HCT116 (cell line): ENCODE measurements around the gene IRF2.
"Not testable (repeated sequence)": the region's sequence is repeated elsewhere in the genome, so short reads cannot be mapped to it uniquely, and the experiment has no call there.

Source experiments
- CEBPB ChIP-seq: IDR thresholded peaks from 2 replicates; pipeline ENCODE4 v1.6.1; 2012; ENCODE audit warnings: low read depth
- EGR1 ChIP-seq: IDR thresholded peaks from 2 replicates; pipeline ENCODE4 v1.6.1; 2012; ENCODE audit warnings: low read depth
- JUND ChIP-seq: IDR thresholded peaks from 2 replicates; pipeline ENCODE4 v1.6.1; 2012
- TF ChIP-seq, protein P1 (sequence below): IDR thresholded peaks from 2 replicates; pipeline ENCODE4 v1.6.1; 2012
- TF ChIP-seq, protein P2 (sequence below): IDR thresholded peaks from 2 replicates; pipeline ENCODE4 v1.6.1; 2011; ENCODE audit warnings: mild to moderate bottlenecking, low read length, moderate library complexity; ENCODE audit not compliant: insufficient replicate concordance; ENCODE audit errors: extremely low read depth
- TF ChIP-seq, protein P3 (sequence below), 3 experiments: fragments of 200-600 bp in 1 of 3; sonication (generic) in 1 of 3; IDR thresholded peaks in 2 of 3; conservative IDR thresholded peaks in 1 of 3; 2 replicates each; pipeline ENCODE4 v1.5.1; 2012 to 2017; ENCODE audit warnings: low read depth in 2 of 3, low read length in 2 of 3, antibody characterized with exemption in 1 of 3, borderline replicate concordance in 1 of 3, control low read depth in 1 of 3, mild to moderate bottlenecking in 1 of 3, mixed read lengths in 1 of 3, mixed run types in 1 of 3, moderate library complexity in 1 of 3; ENCODE audit not compliant: insufficient read depth in 1 of 3
- TF ChIP-seq, protein P4 (sequence below): IDR thresholded peaks from 2 replicates; pipeline ENCODE4 v1.6.1; 2012; ENCODE audit warnings: low read depth

DNA sequence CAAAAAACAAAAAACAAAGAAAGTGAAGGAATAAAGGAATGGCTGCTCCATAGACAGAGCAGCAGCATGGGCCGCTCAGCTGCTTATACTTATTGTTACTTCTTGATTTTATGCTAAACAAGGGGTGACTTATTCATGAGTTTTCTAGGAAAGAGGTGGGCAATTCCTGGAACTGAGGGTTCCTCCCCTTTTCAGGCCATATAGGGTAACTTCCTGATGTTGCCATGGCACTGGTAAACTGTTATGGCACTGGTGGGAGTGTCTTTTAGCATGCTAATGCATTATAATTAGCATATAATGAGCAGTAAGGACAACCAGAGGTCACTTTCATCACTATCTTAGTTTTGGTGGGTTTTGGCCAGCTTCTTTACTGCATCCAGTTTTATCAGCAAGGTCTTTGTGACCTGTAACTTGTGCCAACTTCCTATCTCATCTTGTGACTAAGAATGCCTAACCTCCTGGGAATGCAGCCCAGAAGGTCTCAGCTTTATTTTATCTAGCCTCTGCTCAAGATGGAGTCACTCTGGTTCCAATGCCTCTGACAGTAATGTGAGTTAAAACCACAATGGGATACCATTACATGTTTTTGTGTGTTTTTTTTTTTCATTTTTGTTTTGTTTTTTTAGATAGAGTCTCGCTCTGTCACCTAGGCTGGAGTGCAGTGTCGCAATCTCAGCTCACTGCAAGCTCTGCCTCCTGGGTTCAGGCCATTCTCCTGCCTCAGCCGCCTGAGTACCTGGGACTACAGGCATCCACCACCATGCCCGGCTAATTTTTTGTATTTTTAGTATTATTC, 134.8 kb downstream of the IRF2 start:
- TF ChIP-seq, protein P1, sequence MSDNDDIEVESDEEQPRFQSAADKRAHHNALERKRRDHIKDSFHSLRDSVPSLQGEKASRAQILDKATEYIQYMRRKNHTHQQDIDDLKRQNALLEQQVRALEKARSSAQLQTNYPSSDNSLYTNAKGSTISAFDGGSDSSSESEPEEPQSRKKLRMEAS: not testable (repeated sequence)
- not testable (repeated sequence) for TF ChIP-seq EGR1, JUND, CEBPB
- TF ChIP-seq, protein P2, sequence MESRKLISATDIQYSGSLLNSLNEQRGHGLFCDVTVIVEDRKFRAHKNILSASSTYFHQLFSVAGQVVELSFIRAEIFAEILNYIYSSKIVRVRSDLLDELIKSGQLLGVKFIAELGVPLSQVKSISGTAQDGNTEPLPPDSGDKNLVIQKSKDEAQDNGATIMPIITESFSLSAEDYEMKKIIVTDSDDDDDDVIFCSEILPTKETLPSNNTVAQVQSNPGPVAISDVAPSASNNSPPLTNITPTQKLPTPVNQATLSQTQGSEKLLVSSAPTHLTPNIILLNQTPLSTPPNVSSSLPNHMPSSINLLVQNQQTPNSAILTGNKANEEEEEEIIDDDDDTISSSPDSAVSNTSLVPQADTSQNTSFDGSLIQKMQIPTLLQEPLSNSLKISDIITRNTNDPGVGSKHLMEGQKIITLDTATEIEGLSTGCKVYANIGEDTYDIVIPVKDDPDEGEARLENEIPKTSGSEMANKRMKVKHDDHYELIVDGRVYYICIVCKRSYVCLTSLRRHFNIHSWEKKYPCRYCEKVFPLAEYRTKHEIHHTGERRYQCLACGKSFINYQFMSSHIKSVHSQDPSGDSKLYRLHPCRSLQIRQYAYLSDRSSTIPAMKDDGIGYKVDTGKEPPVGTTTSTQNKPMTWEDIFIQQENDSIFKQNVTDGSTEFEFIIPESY: not testable (repeated sequence)
- TF ChIP-seq, protein P3, sequence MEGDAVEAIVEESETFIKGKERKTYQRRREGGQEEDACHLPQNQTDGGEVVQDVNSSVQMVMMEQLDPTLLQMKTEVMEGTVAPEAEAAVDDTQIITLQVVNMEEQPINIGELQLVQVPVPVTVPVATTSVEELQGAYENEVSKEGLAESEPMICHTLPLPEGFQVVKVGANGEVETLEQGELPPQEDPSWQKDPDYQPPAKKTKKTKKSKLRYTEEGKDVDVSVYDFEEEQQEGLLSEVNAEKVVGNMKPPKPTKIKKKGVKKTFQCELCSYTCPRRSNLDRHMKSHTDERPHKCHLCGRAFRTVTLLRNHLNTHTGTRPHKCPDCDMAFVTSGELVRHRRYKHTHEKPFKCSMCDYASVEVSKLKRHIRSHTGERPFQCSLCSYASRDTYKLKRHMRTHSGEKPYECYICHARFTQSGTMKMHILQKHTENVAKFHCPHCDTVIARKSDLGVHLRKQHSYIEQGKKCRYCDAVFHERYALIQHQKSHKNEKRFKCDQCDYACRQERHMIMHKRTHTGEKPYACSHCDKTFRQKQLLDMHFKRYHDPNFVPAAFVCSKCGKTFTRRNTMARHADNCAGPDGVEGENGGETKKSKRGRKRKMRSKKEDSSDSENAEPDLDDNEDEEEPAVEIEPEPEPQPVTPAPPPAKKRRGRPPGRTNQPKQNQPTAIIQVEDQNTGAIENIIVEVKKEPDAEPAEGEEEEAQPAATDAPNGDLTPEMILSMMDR (IDR thresholded peaks at IDR 0.05 in 2 of 3, conservative IDR thresholded peaks at IDR 0.05 in 1 of 3; ENCODE audit: borderline replicate concordance in 1 of 3, insufficient read depth in 1 of 3, low read depth in 2 of 3, low read length in 2 of 3): not testable (repeated sequence)
- TF ChIP-seq, protein P4, sequence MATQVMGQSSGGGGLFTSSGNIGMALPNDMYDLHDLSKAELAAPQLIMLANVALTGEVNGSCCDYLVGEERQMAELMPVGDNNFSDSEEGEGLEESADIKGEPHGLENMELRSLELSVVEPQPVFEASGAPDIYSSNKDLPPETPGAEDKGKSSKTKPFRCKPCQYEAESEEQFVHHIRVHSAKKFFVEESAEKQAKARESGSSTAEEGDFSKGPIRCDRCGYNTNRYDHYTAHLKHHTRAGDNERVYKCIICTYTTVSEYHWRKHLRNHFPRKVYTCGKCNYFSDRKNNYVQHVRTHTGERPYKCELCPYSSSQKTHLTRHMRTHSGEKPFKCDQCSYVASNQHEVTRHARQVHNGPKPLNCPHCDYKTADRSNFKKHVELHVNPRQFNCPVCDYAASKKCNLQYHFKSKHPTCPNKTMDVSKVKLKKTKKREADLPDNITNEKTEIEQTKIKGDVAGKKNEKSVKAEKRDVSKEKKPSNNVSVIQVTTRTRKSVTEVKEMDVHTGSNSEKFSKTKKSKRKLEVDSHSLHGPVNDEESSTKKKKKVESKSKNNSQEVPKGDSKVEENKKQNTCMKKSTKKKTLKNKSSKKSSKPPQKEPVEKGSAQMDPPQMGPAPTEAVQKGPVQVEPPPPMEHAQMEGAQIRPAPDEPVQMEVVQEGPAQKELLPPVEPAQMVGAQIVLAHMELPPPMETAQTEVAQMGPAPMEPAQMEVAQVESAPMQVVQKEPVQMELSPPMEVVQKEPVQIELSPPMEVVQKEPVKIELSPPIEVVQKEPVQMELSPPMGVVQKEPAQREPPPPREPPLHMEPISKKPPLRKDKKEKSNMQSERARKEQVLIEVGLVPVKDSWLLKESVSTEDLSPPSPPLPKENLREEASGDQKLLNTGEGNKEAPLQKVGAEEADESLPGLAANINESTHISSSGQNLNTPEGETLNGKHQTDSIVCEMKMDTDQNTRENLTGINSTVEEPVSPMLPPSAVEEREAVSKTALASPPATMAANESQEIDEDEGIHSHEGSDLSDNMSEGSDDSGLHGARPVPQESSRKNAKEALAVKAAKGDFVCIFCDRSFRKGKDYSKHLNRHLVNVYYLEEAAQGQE: not testable (repeated sequence)
